ENCODE data around the gene NOL3. TPM values are rescaled to one million over a fixed set of nuclear protein-coding genes. Genes with fewer than 3 reads are reported as not detected.

The NOL3 gene
- total RNA-seq, 2 donors from 2014 or later, result 11.6 TPM

DNA sequence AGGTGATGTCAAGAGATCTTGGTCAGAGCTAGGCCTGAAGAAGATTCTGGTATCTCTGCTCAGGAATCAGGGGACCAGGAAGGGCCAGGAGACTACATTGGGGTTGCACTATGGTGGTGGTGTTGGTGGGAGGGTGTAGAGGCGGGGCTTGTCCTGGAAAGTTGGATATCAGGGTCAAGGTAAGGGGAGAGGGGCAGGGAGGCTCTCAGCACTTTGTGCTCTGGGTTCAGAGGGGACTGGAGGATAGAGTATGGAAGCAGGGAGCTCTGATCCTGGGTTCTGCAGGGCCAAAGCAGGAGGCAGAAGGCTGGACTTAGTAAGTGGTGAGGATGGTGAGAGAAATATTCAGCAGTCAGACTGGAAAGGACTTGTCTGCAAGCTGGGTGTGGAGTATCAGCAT lies 3.0 kb downstream of the NOL3 start:
- H3K27ac ChIP-seq (ENCODE audit: low read depth, low read length), result no peak overlapping the region
- H3K36me3 ChIP-seq (ENCODE audit: control insufficient read depth, insufficient read depth, low read length), result no peaks in the 10 kb centered on the region
- no peak overlapping the region for H3K9ac ChIP-seq (ENCODE audit: extremely low read depth, low read length, poor library complexity, severe bottlenecking)
- Mint-ChIP-seq H3K27ac (no peak overlapping the region), H3K27me3 (ENCODE audit: insufficient read depth) (peaks cover 83% of the 10 kb centered on the region), H3K4me1 (peaks cover 24% of the 10 kb centered on the region), H3K4me3 (peak overlapping the region; percentile 55), H3K36me3 (ENCODE audit: low read depth) (peaks cover 9% of the 10 kb centered on the region), H3K9me3 (no peaks in the 10 kb centered on the region)
- peak overlapping the region; percentile 76 for H3K4me3 ChIP-seq (ENCODE audit: low read length)
- H3K4me1 ChIP-seq (ENCODE audit: control insufficient read depth, insufficient read depth, low read length), result no peaks in the 10 kb centered on the region
- no peaks in the 10 kb centered on the region for H3K9me3 ChIP-seq (ENCODE audit: control insufficient read depth, low read length)
- H3K27me3 ChIP-seq (ENCODE audit: control insufficient read depth, insufficient read depth, low read length, poor library complexity, severe bottlenecking), result peaks cover 75% of the 10 kb centered on the region
- TF ChIP-seq, protein P1, sequence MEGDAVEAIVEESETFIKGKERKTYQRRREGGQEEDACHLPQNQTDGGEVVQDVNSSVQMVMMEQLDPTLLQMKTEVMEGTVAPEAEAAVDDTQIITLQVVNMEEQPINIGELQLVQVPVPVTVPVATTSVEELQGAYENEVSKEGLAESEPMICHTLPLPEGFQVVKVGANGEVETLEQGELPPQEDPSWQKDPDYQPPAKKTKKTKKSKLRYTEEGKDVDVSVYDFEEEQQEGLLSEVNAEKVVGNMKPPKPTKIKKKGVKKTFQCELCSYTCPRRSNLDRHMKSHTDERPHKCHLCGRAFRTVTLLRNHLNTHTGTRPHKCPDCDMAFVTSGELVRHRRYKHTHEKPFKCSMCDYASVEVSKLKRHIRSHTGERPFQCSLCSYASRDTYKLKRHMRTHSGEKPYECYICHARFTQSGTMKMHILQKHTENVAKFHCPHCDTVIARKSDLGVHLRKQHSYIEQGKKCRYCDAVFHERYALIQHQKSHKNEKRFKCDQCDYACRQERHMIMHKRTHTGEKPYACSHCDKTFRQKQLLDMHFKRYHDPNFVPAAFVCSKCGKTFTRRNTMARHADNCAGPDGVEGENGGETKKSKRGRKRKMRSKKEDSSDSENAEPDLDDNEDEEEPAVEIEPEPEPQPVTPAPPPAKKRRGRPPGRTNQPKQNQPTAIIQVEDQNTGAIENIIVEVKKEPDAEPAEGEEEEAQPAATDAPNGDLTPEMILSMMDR (conservative IDR thresholded peaks at IDR 0.05), result no peak
- 85 to 86% methylated on average over 1 of the region's 1 CpG for WGBS, 2 experiments (ENCODE audit: insufficient coverage in 1 of 2, insufficient read length in 1 of 2)
- DNase-seq, result peak; percentile 61

GRCh38 chr16:67173808-67174705 lies 3.7 kb downstream of the NOL3 start:
- Histone ChIP-seq H3K9me3 (ENCODE audit: control insufficient read depth, low read length) (no peaks in the 10 kb centered on the region), H3K9ac (ENCODE audit: extremely low read depth, low read length, poor library complexity, severe bottlenecking) (no peak overlapping the region), H3K27ac (ENCODE audit: low read depth, low read length) (no peak overlapping the region), H3K36me3 (ENCODE audit: control insufficient read depth, insufficient read depth, low read length) (no peaks in the 10 kb centered on the region), H3K27me3 (ENCODE audit: control insufficient read depth, insufficient read depth, low read length, poor library complexity, severe bottlenecking) (peaks cover 72% of the 10 kb centered on the region), H3K4me3 (ENCODE audit: low read length) (peak overlapping the region; percentile 76), H3K4me1 (ENCODE audit: control insufficient read depth, insufficient read depth, low read length) (no peaks in the 10 kb centered on the region)
- peaks cover 76% of the 10 kb centered on the region for H3K27me3 Mint-ChIP-seq (ENCODE audit: insufficient read depth)
- WGBS, 2 experiments (ENCODE audit: insufficient coverage in 1 of 2, insufficient read length in 1 of 2), result 5 to 7% methylated on average over 32 to 71 of the region's 71 CpGs
- H3K36me3 Mint-ChIP-seq (ENCODE audit: low read depth), result peaks cover 9% of the 10 kb centered on the region
- peak overlapping the region; percentile 55 for H3K4me3 Mint-ChIP-seq
- peak; percentile 91 for DNase-seq
- H3K27ac Mint-ChIP-seq, result peak overlapping the region; percentile 7
- TF ChIP-seq, protein P1 (conservative IDR thresholded peaks at IDR 0.05), result peak; percentile 34
- H3K9me3 Mint-ChIP-seq, result no peaks in the 10 kb centered on the region
- peaks cover 24% of the 10 kb centered on the region for H3K4me1 Mint-ChIP-seq

DNA sequence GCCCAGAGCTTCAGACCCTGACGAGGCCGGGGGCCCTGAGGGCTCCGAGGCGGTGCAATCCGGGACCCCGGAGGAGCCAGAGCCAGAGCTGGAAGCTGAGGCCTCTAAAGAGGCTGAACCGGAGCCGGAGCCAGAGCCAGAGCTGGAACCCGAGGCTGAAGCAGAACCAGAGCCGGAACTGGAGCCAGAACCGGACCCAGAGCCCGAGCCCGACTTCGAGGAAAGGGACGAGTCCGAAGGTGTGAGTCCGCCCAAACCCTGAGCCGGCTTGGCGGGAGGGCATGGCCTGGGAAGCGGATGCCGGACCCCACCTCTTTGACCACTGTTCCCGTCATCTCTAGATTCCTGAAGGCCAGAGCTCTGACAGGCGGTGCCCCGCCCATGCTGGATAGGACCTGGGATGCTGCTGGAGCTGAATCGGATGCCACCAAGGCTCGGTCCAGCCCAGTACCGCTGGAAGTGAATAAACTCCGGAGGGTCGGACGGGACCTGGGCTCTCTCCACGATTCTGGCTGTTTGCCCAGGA lies 4.4 kb downstream of the NOL3 start:
- peaks cover 23% of the 10 kb centered on the region for H3K4me1 Mint-ChIP-seq
- no peak overlapping the region for H3K27ac Mint-ChIP-seq
- TF ChIP-seq, protein P1 (conservative IDR thresholded peaks at IDR 0.05), result no peak
- Histone ChIP-seq H3K4me3 (ENCODE audit: low read length) (peak overlapping the region; percentile 76), H3K9me3 (ENCODE audit: control insufficient read depth, low read length) (no peaks in the 10 kb centered on the region), H3K9ac (ENCODE audit: extremely low read depth, low read length, poor library complexity, severe bottlenecking) (no peak overlapping the region), H3K36me3 (ENCODE audit: control insufficient read depth, insufficient read depth, low read length) (no peaks in the 10 kb centered on the region), H3K4me1 (ENCODE audit: control insufficient read depth, insufficient read depth, low read length) (no peaks in the 10 kb centered on the region), H3K27ac (ENCODE audit: low read depth, low read length) (no peak overlapping the region), H3K27me3 (ENCODE audit: control insufficient read depth, insufficient read depth, low read length, poor library complexity, severe bottlenecking) (peaks cover 68% of the 10 kb centered on the region)
- H3K27me3 Mint-ChIP-seq (ENCODE audit: insufficient read depth), result peaks cover 71% of the 10 kb centered on the region
- 77 to 82% methylated on average over 31 of the region's 31 CpGs for WGBS, 2 experiments (ENCODE audit: insufficient coverage in 1 of 2, insufficient read length in 1 of 2)
- H3K9me3 Mint-ChIP-seq, result no peaks in the 10 kb centered on the region
- no peak overlapping the region for H3K4me3 Mint-ChIP-seq
- DNase-seq, result no peak
- H3K36me3 Mint-ChIP-seq (ENCODE audit: low read depth), result peaks cover 9% of the 10 kb centered on the region
